Effector CD8-positive, alpha-beta T cell (primary cell): ENCODE measurements around the gene NSUN2.

Experiments
- DNase-seq: peaks from one replicate; lab custom pipeline; 2025; lab: John Stamatoyannopoulos, UW

NSUN2 gene

GRCh38 chr5:6604341-6604740, 28.5 kb downstream of the NSUN2 start:
- no peak for DNase-seq

- no peak for DNase-seq
These were observed 29.2 kb downstream of the NSUN2 start for GRCh38 chr5:6603643-6604042.

- DNase-seq, result no peak
These were observed 30.4 kb downstream of the NSUN2 start for GRCh38 chr5:6602441-6602840.

GRCh38 chr5:6601816-6602215, 31.0 kb downstream of the NSUN2 start:
- no peak for DNase-seq

GRCh38 chr5:6601271-6601670, 31.6 kb downstream of the NSUN2 start:
- no peak for DNase-seq

GRCh38 chr5:6599739-6600138, 33.1 kb downstream of the NSUN2 start:
- DNase-seq, result no peak

- DNase-seq, result no peak
These were observed 34.4 kb downstream of the NSUN2 start for GRCh38 chr5:6598351-6598900.

GRCh38 chr5:6597557-6597956, 35.3 kb downstream of the NSUN2 start:
- no peak for DNase-seq

- no peak for DNase-seq
These were observed 36.5 kb downstream of the NSUN2 start for GRCh38 chr5:6596388-6596787.

- DNase-seq, result no peak
These were observed 37.4 kb downstream of the NSUN2 start for GRCh38 chr5:6595405-6595804.

GRCh38 chr5:6594066-6594465, 38.8 kb downstream of the NSUN2 start:
- no peak for DNase-seq

- no peak for DNase-seq
These were observed 39.5 kb downstream of the NSUN2 start for GRCh38 chr5:6593148-6594016.

GRCh38 chr5:6592601-6593000, 40.2 kb downstream of the NSUN2 start:
- no peak for DNase-seq

- no peak for DNase-seq
These were observed 41.1 kb downstream of the NSUN2 start for GRCh38 chr5:6591671-6592288.

GRCh38 chr5:6590581-6590980, 42.3 kb downstream of the NSUN2 start:
- DNase-seq, result no peak

- DNase-seq, result no peak
These were observed 45.7 kb downstream of the NSUN2 start for GRCh38 chr5:6587171-6587570.

GRCh38 chr5:6586647-6587042, 46.2 kb downstream of the NSUN2 start:
- no peak for DNase-seq

GRCh38 chr5:6585939-6586646, 46.8 kb downstream of the NSUN2 start:
- DNase-seq, result no peak

GRCh38 chr5:6585168-6585567, 47.7 kb downstream of the NSUN2 start:
- DNase-seq, result no peak

GRCh38 chr5:6584727-6585126, 48.1 kb downstream of the NSUN2 start:
- no peak for DNase-seq

GRCh38 chr5:6584101-6584645, 48.7 kb downstream of the NSUN2 start:
- DNase-seq, result no peak
